OCI-LY3 (cell line): ENCODE results near the gene TAF1B.

Source experiments
- EZH2phosphoT487 ChIP-seq: fragments of 200-600 bp; shearing (Covaris generic); IDR thresholded peaks from 2 replicates; pipeline ENCODE4 v1.6.1; 2018; ENCODE audit warnings: antibody characterized with exemption, mixed run types, low read depth
- TF ChIP-seq, protein P1 (sequence below): fragments of 200-600, 300-600 bp; sonication (generic); IDR thresholded peaks from 2 replicates; pipeline ENCODE4 v1.5.1; 2014; ENCODE audit warnings: antibody characterized with exemption, low read length, low read depth

DNA sequence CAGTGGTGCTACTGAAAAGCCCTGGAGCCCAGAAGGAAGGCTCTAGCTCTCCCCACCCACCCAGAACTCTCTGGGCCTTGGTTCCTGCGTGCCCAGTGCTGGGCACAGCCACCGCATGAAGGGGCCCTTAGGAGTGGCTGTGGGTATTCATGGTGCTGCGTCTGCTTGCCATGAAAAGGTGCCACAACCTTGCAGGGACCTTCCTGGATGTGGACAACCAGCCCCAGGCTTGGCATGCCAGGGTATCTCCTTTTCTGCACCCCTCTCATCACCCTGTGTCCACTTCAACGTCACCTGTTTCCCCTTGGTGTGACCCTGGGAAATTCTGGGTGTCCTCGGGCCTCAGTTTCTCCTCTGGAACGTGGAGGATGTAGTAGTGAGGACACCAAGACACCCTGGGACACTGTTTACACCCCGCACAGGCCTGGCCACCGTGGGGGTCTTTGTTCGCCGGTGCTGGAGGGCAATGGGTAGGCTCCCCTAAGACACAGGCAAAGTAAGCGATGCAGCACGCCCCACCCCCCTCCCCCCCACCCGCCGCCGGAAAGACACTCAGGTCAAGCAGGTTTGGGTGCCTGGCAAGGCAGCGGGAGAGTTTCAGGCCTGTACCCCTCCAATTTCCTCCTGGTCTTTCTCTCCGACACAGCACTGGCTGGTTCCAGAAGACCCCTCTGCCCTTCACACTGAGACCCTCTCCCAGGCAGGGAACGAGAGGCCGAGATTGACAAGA is 34.8 kb upstream of the TAF1B start:
- TF ChIP-seq, protein P1, sequence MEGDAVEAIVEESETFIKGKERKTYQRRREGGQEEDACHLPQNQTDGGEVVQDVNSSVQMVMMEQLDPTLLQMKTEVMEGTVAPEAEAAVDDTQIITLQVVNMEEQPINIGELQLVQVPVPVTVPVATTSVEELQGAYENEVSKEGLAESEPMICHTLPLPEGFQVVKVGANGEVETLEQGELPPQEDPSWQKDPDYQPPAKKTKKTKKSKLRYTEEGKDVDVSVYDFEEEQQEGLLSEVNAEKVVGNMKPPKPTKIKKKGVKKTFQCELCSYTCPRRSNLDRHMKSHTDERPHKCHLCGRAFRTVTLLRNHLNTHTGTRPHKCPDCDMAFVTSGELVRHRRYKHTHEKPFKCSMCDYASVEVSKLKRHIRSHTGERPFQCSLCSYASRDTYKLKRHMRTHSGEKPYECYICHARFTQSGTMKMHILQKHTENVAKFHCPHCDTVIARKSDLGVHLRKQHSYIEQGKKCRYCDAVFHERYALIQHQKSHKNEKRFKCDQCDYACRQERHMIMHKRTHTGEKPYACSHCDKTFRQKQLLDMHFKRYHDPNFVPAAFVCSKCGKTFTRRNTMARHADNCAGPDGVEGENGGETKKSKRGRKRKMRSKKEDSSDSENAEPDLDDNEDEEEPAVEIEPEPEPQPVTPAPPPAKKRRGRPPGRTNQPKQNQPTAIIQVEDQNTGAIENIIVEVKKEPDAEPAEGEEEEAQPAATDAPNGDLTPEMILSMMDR, result no peak
- no peak for TF ChIP-seq EZH2phosphoT487
